Panc1 (cell line): Measurements from ENCODE around the gene GNAZ. TPM values are rescaled to one million over a fixed set of nuclear protein-coding genes. Genes with fewer than 3 reads are reported as not detected.

ENCODE experiments used
- ATAC-seq: fragments of 200-7000 bp; cut with Tn5 transposase; 2 replicates; pipeline ENCODE4 v1.9.1; 2020; ENCODE audit warnings: mild to moderate bottlenecking, moderate library complexity
- BruUV-seq: library from RNA; stranded (reverse); fragments of 400-500 nt; replicated peaks from 2 replicates; lab custom pipeline; 2021; lab: Mats Ljungman, UMichigan
- CTCF ChIA-PET: fragments of 300-600 bp; sonication (Branson Sonifier 250); formaldehyde crosslinking; loops from one replicate; lab custom pipeline; 2022; ENCODE audit warnings: antibody characterized with exemption; lab: Charles Lee
- POLR2A ChIA-PET: fragments of 300-600 bp; sonication (Branson Sonifier 250); formaldehyde crosslinking; loops from one replicate; lab custom pipeline; 2022; ENCODE audit warnings: antibody characterized with exemption; lab: Charles Lee
- DNase-seq: peaks from one replicate; pipeline ENCODE4 v3.0.0-alpha.2; 2010; ENCODE audit warnings: low read depth, low spot score
- H3K27ac ChIP-seq: 2 replicates; pipeline ENCODE4 v1.5.1; 2011; ENCODE audit warnings: mild to moderate bottlenecking, low read length, inconsistent platforms
- H3K27me3 ChIP-seq: fragments of 200-500 bp; sonication (Bioruptor generic); 2 replicates; pipeline ENCODE4 v1.6.0; 2014; ENCODE audit warnings: low read length, inconsistent platforms; ENCODE audit not compliant: control insufficient read depth, insufficient read depth
- H3K36me3 ChIP-seq: fragments of 200-500 bp; sonication (Bioruptor generic); 2 replicates; pipeline ENCODE4 v1.5.1; 2014; ENCODE audit warnings: inconsistent platforms, mild to moderate bottlenecking, low read length, moderate library complexity; ENCODE audit not compliant: control insufficient read depth, insufficient read depth
- H3K4me1 ChIP-seq: 2 replicates; pipeline ENCODE4 v1.5.1; 2011; ENCODE audit warnings: inconsistent platforms, mild to moderate bottlenecking, low read length, moderate library complexity; ENCODE audit not compliant: control insufficient read depth, insufficient read depth
- H3K4me3 ChIP-seq, 2 experiments: 2 replicates each; pipeline ENCODE4 v1.5.1; 2011 to 2012; ENCODE audit warnings: low read depth in 2 of 2, low read length in 2 of 2, mild to moderate bottlenecking in 2 of 2, inconsistent platforms in 1 of 2, moderate library complexity in 1 of 2
- H3K9me3 ChIP-seq: fragments of 200-500 bp; sonication (Bioruptor generic); 2 replicates; pipeline ENCODE4 v1.5.1; 2014; ENCODE audit warnings: low read depth, mild to moderate bottlenecking, inconsistent platforms, low read length, moderate library complexity; ENCODE audit not compliant: control insufficient read depth, insufficient read depth
- POLR2AphosphoS5 ChIP-seq: IDR thresholded peaks from 2 replicates; pipeline ENCODE4 v1.6.1; 2012; ENCODE audit warnings: mild to moderate bottlenecking, low read depth, low read length, moderate library complexity
- REST ChIP-seq, 2 experiments: IDR thresholded peaks; 2 replicates each; pipeline ENCODE4 v1.6.1; 2011 to 2012; ENCODE audit warnings: low read depth in 2 of 2, control low read depth in 1 of 2, low read length in 1 of 2, mild to moderate bottlenecking in 1 of 2, moderate library complexity in 1 of 2; ENCODE audit not compliant: insufficient read depth in 1 of 2
- SIN3A ChIP-seq: IDR thresholded peaks from 2 replicates; pipeline ENCODE4 v1.6.1; 2012; ENCODE audit warnings: low read depth, mild to moderate bottlenecking, low read length, moderate library complexity, borderline replicate concordance; ENCODE audit not compliant: insufficient read depth
- TCF7L2 ChIP-seq: IDR thresholded peaks from 2 replicates; pipeline ENCODE4 v1.6.1; 2011; ENCODE audit warnings: mild to moderate bottlenecking, low read depth, low read length, inconsistent platforms
- in situ Hi-C: cut with HindIII; loops from 2 replicates; pipeline ENCODE4 v1.10.0; 2016; ENCODE audit warnings: low sequenced_read_pairs, low pct_unique_long_range_greater_than_20kb
- intact Hi-C: fragments of 100-400 bp; cut with micrococcal nuclease; formaldehyde crosslinking; loops from one replicate; pipeline ENCODE4 v1.10.0; 2022; ENCODE audit not compliant: unreplicated experiment
- total RNA-seq: library from RNA; stranded (reverse); gene quantifications from one replicate; pipeline ENCODE4 v1.2.1, GENCODE V29; 2021; ENCODE audit not compliant: unreplicated experiment
- TF ChIP-seq, protein P1 (sequence below): fragments of 450-650 bp; IDR thresholded peaks from 2 replicates; pipeline ENCODE4 v1.5.1; 2017; ENCODE audit warnings: mild to moderate bottlenecking

GNAZ gene
- total RNA-seq, 1 experiment from 2014 or later = 11.9 TPM

GRCh38 chr22:23077627-23078461 lies 7.5 kb downstream of the GNAZ start:
- POLR2A ChIA-PET = no interaction called here

DNA sequence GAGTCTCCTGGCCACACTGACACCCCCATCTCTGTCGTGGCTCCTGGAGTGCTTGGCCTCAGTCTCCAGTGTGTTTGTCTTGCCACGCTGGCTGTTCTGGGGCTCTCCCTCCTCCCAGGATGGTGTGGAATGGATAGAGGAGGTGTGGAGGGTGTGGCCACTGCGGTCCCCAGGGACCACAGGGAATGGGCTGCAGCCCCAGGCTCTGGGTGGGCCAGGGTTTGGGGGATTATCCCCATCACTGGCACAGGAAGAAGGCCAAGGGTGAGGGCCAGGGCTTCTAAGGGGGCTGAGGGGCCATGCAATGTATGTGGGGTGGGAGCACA lies 8.1 kb downstream of the GNAZ start:
- ChIA-PET CTCF (no interaction called here), POLR2A (no interaction called here)
- Histone ChIP-seq H3K36me3 (no peaks in the 10 kb centered on the region), H3K4me3 (no peak overlapping the region), H3K9me3 (no peaks in the 10 kb centered on the region), H3K27ac (no peak overlapping the region), H3K27me3 (no peaks in the 10 kb centered on the region), H3K4me1 (no peaks in the 10 kb centered on the region)
- TF ChIP-seq, protein P1, sequence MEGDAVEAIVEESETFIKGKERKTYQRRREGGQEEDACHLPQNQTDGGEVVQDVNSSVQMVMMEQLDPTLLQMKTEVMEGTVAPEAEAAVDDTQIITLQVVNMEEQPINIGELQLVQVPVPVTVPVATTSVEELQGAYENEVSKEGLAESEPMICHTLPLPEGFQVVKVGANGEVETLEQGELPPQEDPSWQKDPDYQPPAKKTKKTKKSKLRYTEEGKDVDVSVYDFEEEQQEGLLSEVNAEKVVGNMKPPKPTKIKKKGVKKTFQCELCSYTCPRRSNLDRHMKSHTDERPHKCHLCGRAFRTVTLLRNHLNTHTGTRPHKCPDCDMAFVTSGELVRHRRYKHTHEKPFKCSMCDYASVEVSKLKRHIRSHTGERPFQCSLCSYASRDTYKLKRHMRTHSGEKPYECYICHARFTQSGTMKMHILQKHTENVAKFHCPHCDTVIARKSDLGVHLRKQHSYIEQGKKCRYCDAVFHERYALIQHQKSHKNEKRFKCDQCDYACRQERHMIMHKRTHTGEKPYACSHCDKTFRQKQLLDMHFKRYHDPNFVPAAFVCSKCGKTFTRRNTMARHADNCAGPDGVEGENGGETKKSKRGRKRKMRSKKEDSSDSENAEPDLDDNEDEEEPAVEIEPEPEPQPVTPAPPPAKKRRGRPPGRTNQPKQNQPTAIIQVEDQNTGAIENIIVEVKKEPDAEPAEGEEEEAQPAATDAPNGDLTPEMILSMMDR = no peak
- no peak for TF ChIP-seq POLR2AphosphoS5
- no peak for DNase-seq
- no peak for ATAC-seq
- intact Hi-C loops (no loop called here), in situ Hi-C loops (no loop called here)
- no TSS peak for BruUV-seq

More at GRCh38 chr22:23077627-23078461, 7.5 kb downstream of the GNAZ start:
- Histone ChIP-seq H3K4me3 (no peak overlapping the region), H3K36me3 (no peaks in the 10 kb centered on the region), H3K9me3 (no peaks in the 10 kb centered on the region), H3K27me3 (no peaks in the 10 kb centered on the region), H3K27ac (no peak overlapping the region), H3K4me1 (no peaks in the 10 kb centered on the region)
- DNase-seq (no peak), ATAC-seq (no peak)
- TF ChIP-seq POLR2AphosphoS5 (no peak), TCF7L2 (no peak), SIN3A (no peak), REST (IDR thresholded peaks at IDR 0.05; ENCODE audit: insufficient read depth in 1 of 2, low read depth in 2 of 2, low read length in 1 of 2) (no peak)
- TF ChIP-seq, protein P1 = no peak
- no TSS peak for BruUV-seq
- in situ Hi-C loops = no loop called here
- CTCF ChIA-PET = no interaction called here
- intact Hi-C loops = no loop called here
